HUES64 (cell line): ENCODE data around the gene BECN2. TPM values are rescaled to one million over a fixed set of nuclear protein-coding genes. Genes with fewer than 3 reads are reported as not detected.

Source experiments
- H3K27ac ChIP-seq: 2 replicates; pipeline ENCODE4 v1.7.0; 2013; ENCODE audit warnings: low read depth, low read length, inconsistent platforms
- H3K27me3 ChIP-seq: 2 replicates; pipeline ENCODE4 v1.6.1; 2013; ENCODE audit warnings: mild to moderate bottlenecking, low read length; ENCODE audit not compliant: insufficient read depth
- H3K36me3 ChIP-seq: 2 replicates; pipeline ENCODE4 v1.6.1; 2013; ENCODE audit warnings: mild to moderate bottlenecking, low read length; ENCODE audit not compliant: insufficient read depth
- H3K4me1 ChIP-seq: 2 replicates; pipeline ENCODE4 v1.6.1; 2013; ENCODE audit warnings: mild to moderate bottlenecking, low read length, moderate library complexity; ENCODE audit not compliant: insufficient read depth
- H3K4me3 ChIP-seq: 2 replicates; pipeline ENCODE4 v1.5.1; 2013; ENCODE audit warnings: mild to moderate bottlenecking, low read length, moderate library complexity
- H3K9ac ChIP-seq: 2 replicates; pipeline ENCODE4 v1.6.1; 2013; ENCODE audit warnings: mild to moderate bottlenecking, low read depth, low read length
- H3K9me3 ChIP-seq: 2 replicates; pipeline ENCODE4 v1.6.1; 2013; ENCODE audit warnings: low read depth, low read length; ENCODE audit not compliant: insufficient read depth
- WGBS: fragments of 150-250, 120-280 bp; methylation state at CpG from one replicate; pipeline ENCODE4 v1.1.7; 2013; ENCODE audit warnings: missing lambda C conversion rate; 5-methylcytosine and 5-hydroxymethylcytosine counted together
- polyA plus RNA-seq, 2 experiments: library from polyadenylated mRNA; stranded (reverse); fragments of 50-300 nt; gene quantifications; one replicate each; pipeline ENCODE4 v1.2.3, GENCODE V29; 2013

Gene BECN2, protein sequence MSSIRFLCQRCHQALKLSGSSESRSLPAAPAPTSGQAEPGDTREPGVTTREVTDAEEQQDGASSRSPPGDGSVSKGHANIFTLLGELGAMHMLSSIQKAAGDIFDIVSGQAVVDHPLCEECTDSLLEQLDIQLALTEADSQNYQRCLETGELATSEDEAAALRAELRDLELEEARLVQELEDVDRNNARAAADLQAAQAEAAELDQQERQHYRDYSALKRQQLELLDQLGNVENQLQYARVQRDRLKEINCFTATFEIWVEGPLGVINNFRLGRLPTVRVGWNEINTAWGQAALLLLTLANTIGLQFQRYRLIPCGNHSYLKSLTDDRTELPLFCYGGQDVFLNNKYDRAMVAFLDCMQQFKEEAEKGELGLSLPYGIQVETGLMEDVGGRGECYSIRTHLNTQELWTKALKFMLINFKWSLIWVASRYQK
- not detected for polyA plus RNA-seq (2013, experiment 1 of 2)
- polyA plus RNA-seq (2013, experiment 2 of 2), result not detected

GRCh38 chr1:241957692-241958494, at the start of gene BECN2:
TSS of gene BECN2 (plus strand) at chr1:241957767. CDS start at chr1:241957767, 0 bp downstream.
- WGBS, result 93% methylated on average over 33 of the region's 33 CpGs
- Histone ChIP-seq H3K27me3 (no peaks in the 10 kb centered on the region), H3K9me3 (no peaks in the 10 kb centered on the region), H3K4me1 (no peaks in the 10 kb centered on the region), H3K4me3 (no peak within 1 kb of the TSS), H3K9ac (no peak within 1 kb of the TSS), H3K27ac (no peak within 1 kb of the TSS), H3K36me3 (no peaks in the 10 kb centered on the region)

- Histone ChIP-seq H3K9ac (no peak overlapping the region), H3K27ac (no peak overlapping the region), H3K36me3 (no peaks in the 10 kb centered on the region), H3K9me3 (no peaks in the 10 kb centered on the region), H3K4me1 (no peaks in the 10 kb centered on the region), H3K4me3 (no peak overlapping the region), H3K27me3 (no peaks in the 10 kb centered on the region)
- WGBS, result 90% methylated on average over 7 of the region's 7 CpGs
These were observed 41.4 kb upstream of the BECN2 start for GRCh38 chr1:241916196-241916595.

DNA sequence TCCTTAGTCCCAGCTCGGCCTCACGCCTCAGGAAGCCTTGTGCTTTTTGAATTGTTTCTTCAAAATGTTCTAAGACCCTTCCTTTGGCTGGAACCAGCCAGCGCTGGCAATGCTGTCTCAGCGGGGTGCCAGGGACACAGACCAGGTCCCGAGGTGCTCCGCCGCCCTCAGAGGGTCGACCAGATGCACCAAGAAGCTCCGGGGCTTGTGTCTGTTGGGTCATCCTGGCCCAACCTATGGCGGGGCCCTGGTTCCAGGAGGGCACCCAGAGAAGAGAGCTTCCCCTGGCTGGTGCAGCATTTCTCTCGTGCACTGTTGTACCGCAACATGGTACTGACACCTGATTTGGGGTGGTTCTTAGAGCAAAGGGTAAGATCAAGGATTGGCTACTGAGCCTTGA, 40.1 kb upstream of the BECN2 start:
- no peak overlapping the region for H3K27ac ChIP-seq
- no peaks in the 10 kb centered on the region for H3K9me3 ChIP-seq
- H3K27me3 ChIP-seq, result no peaks in the 10 kb centered on the region
- no peaks in the 10 kb centered on the region for H3K4me1 ChIP-seq
- WGBS, result 91% methylated on average over 12 of the region's 12 CpGs
- no peaks in the 10 kb centered on the region for H3K36me3 ChIP-seq
- H3K9ac ChIP-seq, result no peak overlapping the region
- H3K4me3 ChIP-seq, result no peak overlapping the region

DNA sequence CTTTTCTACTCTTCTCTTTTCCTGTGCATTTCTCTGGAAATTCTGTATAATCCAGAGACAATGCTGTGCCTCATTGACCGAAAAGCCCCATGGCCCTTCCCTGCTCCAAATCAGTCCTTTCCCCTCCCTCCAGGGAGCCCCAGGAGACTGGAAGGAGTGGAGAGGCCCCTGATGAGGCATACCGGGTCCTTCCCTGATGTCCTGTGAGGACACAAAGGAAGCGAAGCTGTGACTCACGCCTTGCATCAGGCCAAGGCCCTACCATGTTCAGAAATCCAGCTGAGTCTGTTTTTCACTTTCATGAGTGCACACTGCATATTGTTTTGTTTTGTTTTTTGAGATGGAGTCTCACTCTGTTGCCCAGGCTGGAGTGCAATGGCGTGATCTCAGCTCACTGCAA, 38.7 kb upstream of the BECN2 start:
- no peak overlapping the region for H3K9ac ChIP-seq
- H3K4me3 ChIP-seq, result no peak overlapping the region
- H3K27me3 ChIP-seq, result no peaks in the 10 kb centered on the region
- H3K27ac ChIP-seq, result no peak overlapping the region
- H3K4me1 ChIP-seq, result peaks cover 2% of the 10 kb centered on the region; the same call in 1 of the 2 replicates
- no peaks in the 10 kb centered on the region for H3K36me3 ChIP-seq
- 79% methylated on average over 5 of the region's 5 CpGs for WGBS
- no peaks in the 10 kb centered on the region for H3K9me3 ChIP-seq

- no peaks in the 10 kb centered on the region for H3K9me3 ChIP-seq
- no peak overlapping the region for H3K4me3 ChIP-seq
- no peaks in the 10 kb centered on the region for H3K27me3 ChIP-seq
- no peaks in the 10 kb centered on the region for H3K36me3 ChIP-seq
- H3K27ac ChIP-seq, result no peak overlapping the region
- H3K4me1 ChIP-seq, result peaks cover 2% of the 10 kb centered on the region; the same call in 1 of the 2 replicates
- no peak overlapping the region for H3K9ac ChIP-seq
- 82% methylated on average over 9 of the region's 10 CpGs for WGBS
These were observed 33.3 kb upstream of the BECN2 start for GRCh38 chr1:241924080-241924808.

DNA sequence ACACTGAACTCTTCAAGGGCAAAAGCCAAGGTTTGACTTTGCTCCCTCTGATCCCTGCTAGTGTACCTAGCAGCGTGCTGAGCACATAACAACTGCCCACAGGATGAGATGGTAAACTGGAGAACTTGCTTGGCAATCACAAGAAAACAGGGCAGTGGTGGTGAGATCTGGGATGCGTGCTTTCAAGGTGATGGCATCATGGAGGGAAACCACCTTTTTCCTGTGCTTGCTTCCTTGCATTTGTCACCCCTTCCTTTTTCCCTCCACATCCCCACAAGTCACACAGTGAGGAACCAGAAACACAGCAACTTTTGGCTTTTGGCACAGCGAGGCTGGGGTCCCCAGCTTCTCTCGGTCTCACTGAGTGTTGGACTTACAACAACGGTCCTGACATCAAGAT, 31.4 kb upstream of the BECN2 start:
- Histone ChIP-seq H3K36me3 (no peaks in the 10 kb centered on the region), H3K9ac (no peak overlapping the region), H3K27ac (no peak overlapping the region), H3K27me3 (no peaks in the 10 kb centered on the region), H3K4me3 (no peak overlapping the region), H3K4me1 (peaks cover 2% of the 10 kb centered on the region; the same call in 1 of the 2 replicates), H3K9me3 (no peaks in the 10 kb centered on the region)
- 84% methylated on average over 5 of the region's 5 CpGs for WGBS

DNA sequence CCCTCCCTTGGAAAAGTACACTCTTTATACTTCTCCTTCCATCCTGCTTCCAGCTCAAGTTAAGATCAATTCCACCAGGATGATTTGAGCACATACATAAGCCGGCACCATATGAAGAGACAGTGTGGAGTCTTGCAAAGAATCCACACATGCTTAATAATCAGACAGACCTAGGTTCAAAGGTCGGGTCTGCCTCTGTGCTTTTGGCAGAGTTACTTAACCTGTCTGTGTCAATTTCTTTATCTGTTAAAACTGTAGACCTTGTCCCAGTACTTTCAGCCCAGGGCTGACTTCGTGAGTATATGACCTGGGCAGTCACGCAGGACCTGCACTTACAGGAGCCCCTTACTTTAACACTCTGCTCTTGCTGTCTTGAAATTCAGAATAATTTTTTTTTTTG, 30.2 kb upstream of the BECN2 start:
- Histone ChIP-seq H3K4me3 (no peak overlapping the region), H3K36me3 (no peaks in the 10 kb centered on the region), H3K27ac (no peak overlapping the region), H3K27me3 (no peaks in the 10 kb centered on the region), H3K4me1 (peaks cover 2% of the 10 kb centered on the region; the same call in 1 of the 2 replicates), H3K9ac (no peak overlapping the region), H3K9me3 (no peaks in the 10 kb centered on the region)
- 70% methylated on average over 4 of the region's 4 CpGs for WGBS

DNA sequence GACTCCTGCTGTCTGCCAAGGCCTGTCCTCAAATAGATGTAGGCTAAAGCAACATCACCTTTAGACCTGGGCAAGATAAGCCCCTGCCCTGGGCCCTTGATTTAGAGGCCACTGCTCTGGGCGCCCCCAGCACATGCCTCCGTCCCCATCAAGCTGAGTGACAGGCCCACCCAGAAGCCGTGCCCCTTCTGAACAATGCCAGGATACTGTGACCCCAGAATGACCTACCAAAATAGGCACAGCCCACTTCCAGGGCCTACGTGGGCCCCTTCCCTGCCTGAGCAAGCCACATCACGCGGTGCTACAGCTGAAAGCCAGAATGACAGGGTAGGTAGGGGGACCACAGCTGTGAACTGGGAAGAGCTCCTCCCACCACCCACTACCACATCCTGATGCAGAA, 24.7 kb upstream of the BECN2 start:
- Histone ChIP-seq H3K9ac (no peak overlapping the region), H3K36me3 (no peaks in the 10 kb centered on the region), H3K4me1 (peaks cover 8% of the 10 kb centered on the region; the same call in 1 of the 2 replicates), H3K9me3 (no peaks in the 10 kb centered on the region), H3K4me3 (no peak overlapping the region), H3K27ac (no peak overlapping the region), H3K27me3 (no peaks in the 10 kb centered on the region)
- 62% methylated on average over 5 of the region's 6 CpGs for WGBS

GRCh38 chr1:241934201-241934848, 23.2 kb upstream of the BECN2 start:
- Histone ChIP-seq H3K27me3 (no peaks in the 10 kb centered on the region), H3K4me3 (no peak overlapping the region), H3K9me3 (peaks cover 7% of the 10 kb centered on the region; the same call in 1 of the 2 replicates), H3K4me1 (peaks cover 8% of the 10 kb centered on the region; the same call in 1 of the 2 replicates), H3K36me3 (no peaks in the 10 kb centered on the region), H3K9ac (no peak overlapping the region), H3K27ac (no peak overlapping the region)
- WGBS, result 65% methylated on average over 11 of the region's 12 CpGs

DNA sequence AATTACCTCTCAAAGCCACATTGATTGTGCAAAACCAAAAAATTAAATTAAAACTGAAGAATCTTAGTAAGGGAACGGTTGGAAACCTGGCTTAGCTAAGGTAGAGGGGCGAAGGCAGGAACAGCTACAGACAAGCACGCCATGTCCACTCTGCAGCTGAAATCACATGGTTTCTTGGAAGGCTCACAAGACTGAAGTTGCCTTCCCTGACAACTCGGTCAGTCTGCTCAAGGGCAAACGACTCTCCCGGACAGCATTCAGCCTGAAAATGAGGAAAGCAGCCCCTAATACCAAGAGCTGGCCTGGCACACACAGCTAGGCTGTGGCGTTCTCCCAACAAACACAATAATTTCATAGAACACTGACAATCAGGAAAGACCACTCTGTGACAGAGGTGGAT, 22.7 kb upstream of the BECN2 start:
- no peak overlapping the region for H3K9ac ChIP-seq
- H3K36me3 ChIP-seq, result no peaks in the 10 kb centered on the region
- no peaks in the 10 kb centered on the region for H3K27me3 ChIP-seq
- H3K27ac ChIP-seq, result no peak overlapping the region
- peaks cover 7% of the 10 kb centered on the region; the same call in 1 of the 2 replicates for H3K9me3 ChIP-seq
- no peak overlapping the region for H3K4me3 ChIP-seq
- 91% methylated on average over 7 of the region's 7 CpGs for WGBS
- H3K4me1 ChIP-seq, result peaks cover 8% of the 10 kb centered on the region; the same call in 1 of the 2 replicates
